HCT116 (cell line): Measurements from ENCODE around the gene ZNF532. TPM values are rescaled to one million over a fixed set of nuclear protein-coding genes. Genes with fewer than 3 reads are reported as not detected.

ENCODE experiments used
- ATAC-seq: fragments of 200-7000 bp; cut with Tn5 transposase; 2 replicates; pipeline ENCODE4 v1.9.1; 2020; ENCODE audit warnings: mild to moderate bottlenecking, moderate library complexity
- BruUV-seq: library from RNA; stranded (reverse); fragments of 400-500 nt; replicated peaks from 2 replicates; lab custom pipeline; 2021; lab: Mats Ljungman, UMichigan
- CTCF ChIA-PET: fragments of 300-600 bp; sonication (Branson Sonifier 250); formaldehyde crosslinking; loops from one replicate; lab custom pipeline; 2021; ENCODE audit warnings: antibody characterized with exemption; lab: Charles Lee
- POLR2A ChIA-PET: fragments of 300-600, 350-600 bp; sonication (Branson Sonifier 250); formaldehyde crosslinking; loops from one replicate; lab custom pipeline; 2021; ENCODE audit warnings: antibody characterized with exemption; lab: Charles Lee
- RAD21 ChIA-PET, 2 experiments: fragments of 300-600 bp; sonication (Branson Sonifier 250); formaldehyde crosslinking; loops; one replicate each; lab custom pipeline; 2023; ENCODE audit warnings: low total read pairs in 2 of 2; ENCODE audit not compliant: uncharacterized antibody in 2 of 2, unreplicated experiment in 2 of 2, low non-redundant PET in 1 of 2; lab: Charles Lee
- DNase-seq: peaks from one replicate; pipeline ENCODE4 v3.0.0-alpha.2; 2010; ENCODE audit warnings: low read depth, low spot score
- H2AFZ ChIP-seq: fragments of 200-600 bp; shearing (Covaris generic), sonication (generic); 2 replicates; pipeline ENCODE4 v1.6.1; 2017; ENCODE audit warnings: low read depth, mixed run types, mixed read lengths, antibody characterized with exemption, low read length; ENCODE audit not compliant: poor library complexity, severe bottlenecking
- H3K27ac ChIP-seq: 2 replicates; pipeline ENCODE4 v1.5.1; 2012; ENCODE audit warnings: low read depth, low read length
- H3K27me3 ChIP-seq: fragments of 200-600 bp; sonication (generic); 2 replicates; pipeline ENCODE4 v1.6.1; 2016; ENCODE audit warnings: mixed run types, low read length, mixed read lengths; ENCODE audit not compliant: insufficient read depth
- H3K36me3 ChIP-seq, 2 experiments: fragments of 200-500 bp in 1 of 2; fragments of 200-600 bp in 1 of 2; sonication (Bioruptor generic) in 1 of 2; sonication (generic) in 1 of 2; 2 replicates each; pipeline versions ENCODE4 v1.5.1 to v1.6.1; 2014 to 2016; ENCODE audit warnings: low read length in 2 of 2, inconsistent platforms in 1 of 2, mixed read lengths in 1 of 2, mixed run types in 1 of 2; ENCODE audit not compliant: insufficient read depth in 2 of 2, control insufficient read depth in 1 of 2
- H3K4me1 ChIP-seq, 2 experiments: fragments of 200-600 bp in 1 of 2; sonication (generic) in 1 of 2; 2 replicates each; pipeline versions ENCODE4 v1.5.1 to v1.6.1; 2012 to 2017; ENCODE audit warnings: low read length in 2 of 2, inconsistent platforms in 1 of 2, mild to moderate bottlenecking in 1 of 2, mixed read lengths in 1 of 2, mixed run types in 1 of 2, moderate library complexity in 1 of 2; ENCODE audit not compliant: insufficient read depth in 2 of 2, control insufficient read depth in 1 of 2
- H3K4me2 ChIP-seq: fragments of 200-600 bp; sonication (generic); 2 replicates; pipeline ENCODE4 v1.6.1; 2017; ENCODE audit warnings: mixed run types, low read length, mixed read lengths
- H3K4me3 ChIP-seq, 2 experiments: fragments of 200-600 bp in 1 of 2; sonication (generic) in 1 of 2; replicated peaks in 1 of 2; 2 replicates each; pipeline ENCODE4 v1.5.1; 2011 to 2016; ENCODE audit warnings: low read length in 2 of 2, control low read depth in 1 of 2, low read depth in 1 of 2, mild to moderate bottlenecking in 1 of 2, mixed read lengths in 1 of 2, mixed run types in 1 of 2
- H3K79me2 ChIP-seq: fragments of 200-600 bp; sonication (generic); 2 replicates; pipeline ENCODE4 v1.6.1; 2017; ENCODE audit warnings: mild to moderate bottlenecking, mixed run types, low read length, moderate library complexity, mixed read lengths; ENCODE audit not compliant: insufficient read depth
- H3K9ac ChIP-seq: fragments of 200-600 bp; sonication (generic); 2 replicates; pipeline ENCODE4 v1.6.1; 2016; ENCODE audit warnings: low read length, mixed read lengths
- H3K9me2 ChIP-seq: fragments of 200-600 bp; sonication (generic), shearing (Covaris generic); 2 replicates; pipeline ENCODE4 v1.6.1; 2017; ENCODE audit warnings: mixed run types, mild to moderate bottlenecking, moderate library complexity; ENCODE audit not compliant: insufficient read depth
- H3K9me3 ChIP-seq, 2 experiments: fragments of 200-500 bp in 1 of 2; fragments of 200-600 bp in 1 of 2; sonication (Bioruptor generic) in 1 of 2; sonication (generic) in 1 of 2; 2 replicates each; pipeline ENCODE4 v1.6.1; 2014 to 2017; ENCODE audit warnings: low read length in 2 of 2, mixed read lengths in 2 of 2, inconsistent platforms in 1 of 2, low read depth in 1 of 2, mild to moderate bottlenecking in 1 of 2, mixed run types in 1 of 2, moderate library complexity in 1 of 2; ENCODE audit not compliant: control insufficient read depth in 1 of 2, insufficient read depth in 1 of 2
- H4K20me1 ChIP-seq: fragments of 200-600 bp; sonication (generic), shearing (Covaris generic); 2 replicates; pipeline ENCODE4 v1.6.1; 2017; ENCODE audit warnings: mixed run types, mild to moderate bottlenecking, moderate library complexity; ENCODE audit not compliant: insufficient read depth
- CBX3 ChIP-seq: IDR thresholded peaks from 2 replicates; pipeline ENCODE4 v1.6.1; 2012; ENCODE audit warnings: low read depth
- EZH2 ChIP-seq: fragments of 200-600 bp; sonication (generic); IDR thresholded peaks from 2 replicates; pipeline ENCODE4 v1.6.1; 2017; ENCODE audit warnings: antibody characterized with exemption, mixed run types
- JUND ChIP-seq: IDR thresholded peaks from 2 replicates; pipeline ENCODE4 v1.6.1; 2012
- MAX ChIP-seq: IDR thresholded peaks from 2 replicates; pipeline ENCODE4 v1.6.1; 2012
- POLR2A ChIP-seq: IDR thresholded peaks from 2 replicates; pipeline ENCODE4 v1.7.0; 2011; ENCODE audit warnings: borderline replicate concordance; ENCODE audit not compliant: insufficient read depth, insufficient read length; ENCODE audit errors: extremely low read depth
- REST ChIP-seq: IDR thresholded peaks from 2 replicates; pipeline ENCODE4 v1.6.1; 2012; ENCODE audit warnings: low read depth
- SP1 ChIP-seq: IDR thresholded peaks from 2 replicates; pipeline ENCODE4 v1.6.1; 2012; ENCODE audit warnings: low read depth
- ZBTB33 ChIP-seq: IDR thresholded peaks from 2 replicates; pipeline ENCODE4 v1.6.1; 2011; ENCODE audit warnings: mild to moderate bottlenecking, low read length, moderate library complexity; ENCODE audit not compliant: insufficient replicate concordance; ENCODE audit errors: extremely low read depth
- ZNF274 ChIP-seq: fragments of 200-500 bp; sonication (Bioruptor generic); IDR thresholded peaks from 2 replicates; pipeline ENCODE4 v1.6.1; 2014; ENCODE audit warnings: mild to moderate bottlenecking, low read depth, low read length, inconsistent platforms
- intact Hi-C: fragments of 100-400 bp; cut with micrococcal nuclease; formaldehyde crosslinking; loops from 2 replicates; pipeline ENCODE4 v1.10.0; 2022
- total RNA-seq: library from RNA; stranded (reverse); gene quantifications from one replicate; pipeline ENCODE4 v1.2.1, GENCODE V29; 2021; ENCODE audit not compliant: unreplicated experiment

The ZNF532 gene
- total RNA-seq, 1 experiment from 2014 or later, result 11.6 TPM

- no TSS peak for BruUV-seq
- no peaks in the 10 kb centered on the region for H4K20me1 ChIP-seq
- intact Hi-C loops, result no loop called here
- no peak for ATAC-seq
- POLR2A ChIA-PET, result no interaction called here
- RAD21 ChIA-PET, result no interaction called here
- TF ChIP-seq MAX, result no peak
- TF ChIP-seq SP1, result no peak
- no peak for TF ChIP-seq CBX3
- TF ChIP-seq REST, result no peak
- no peak for TF ChIP-seq ZNF274
- TF ChIP-seq, all 23 proteins: peak for 0
- Histone ChIP-seq H3K27ac (no peak overlapping the region), H2AFZ (no peak overlapping the region), H3K4me2 (no peak overlapping the region), H3K9me2 (no peaks in the 10 kb centered on the region), H3K9ac (no peak overlapping the region), H3K4me3 (no peak overlapping the region), H3K79me2 (no peaks in the 10 kb centered on the region), H3K36me3 (no peaks in the 10 kb centered on the region), H3K9me3 (no peaks in the 10 kb centered on the region), H3K27me3 (no peaks in the 10 kb centered on the region), H3K4me1 (peaks cover 0 to 5% of the 10 kb centered on the region in 2 experiments; a peak in 2 of 4 replicates)
- CTCF ChIA-PET, result no interaction called here
- DNase-seq, result no peak
These were observed 90.3 kb downstream of the ZNF532 start for GRCh38 chr18:58955001-58955400.

GRCh38 chr18:58955738-58956137 lies 91.1 kb downstream of the ZNF532 start:
- Histone ChIP-seq H3K9ac (no peak overlapping the region), H3K4me3 (no peak overlapping the region), H3K9me2 (no peaks in the 10 kb centered on the region), H3K9me3 (no peaks in the 10 kb centered on the region), H3K4me2 (no peak overlapping the region), H3K36me3 (no peaks in the 10 kb centered on the region), H2AFZ (no peak overlapping the region), H3K4me1 (peaks cover 0 to 5% of the 10 kb centered on the region in 2 experiments; a peak in 2 of 4 replicates), H3K27ac (no peak overlapping the region), H3K79me2 (no peaks in the 10 kb centered on the region), H3K27me3 (no peaks in the 10 kb centered on the region), H4K20me1 (no peaks in the 10 kb centered on the region)
- TF ChIP-seq JUND, result no peak
- no peak for TF ChIP-seq EZH2
- no peak for TF ChIP-seq POLR2A
- TF ChIP-seq ZBTB33, result no peak
- ChIA-PET POLR2A (no interaction called here), RAD21 (no interaction called here), CTCF (no interaction called here)
- no peak for ATAC-seq
- intact Hi-C loops, result no loop called here
- no peak for DNase-seq
- no TSS peak for BruUV-seq
